SIG-M5 (cell line): ENCODE results near the gene ABR.
"Not testable (repeated sequence)": the region's sequence is repeated elsewhere in the genome, so short reads cannot be mapped to it uniquely, and the experiment has no call there.

ENCODE experiments used
- DNase-seq: peaks from one replicate; lab custom pipeline; 2025; lab: John Stamatoyannopoulos, UW

Gene ABR

GRCh38 chr17:1071103-1071825 lies 108.5 kb downstream of the ABR start:
- no peak for DNase-seq

- DNase-seq, result no peak
Measured at GRCh38 chr17:1070411-1070810, 109.4 kb downstream of the ABR start.

- DNase-seq, result no peak
Measured at GRCh38 chr17:1069847-1070246, 109.9 kb downstream of the ABR start.

GRCh38 chr17:1068356-1068755 lies 111.4 kb downstream of the ABR start:
- DNase-seq, result no peak

GRCh38 chr17:1067282-1067956 lies 112.4 kb downstream of the ABR start:
- no peak for DNase-seq

- not testable (repeated sequence) for DNase-seq
Measured at GRCh38 chr17:1065416-1065815, 114.4 kb downstream of the ABR start.

GRCh38 chr17:1060991-1061390 lies 118.8 kb downstream of the ABR start:
- DNase-seq, result no peak

- DNase-seq, result no peak
Measured at GRCh38 chr17:1059131-1059795, 120.5 kb downstream of the ABR start.

GRCh38 chr17:1058423-1059130 lies 121.2 kb downstream of the ABR start:
- DNase-seq, result no peak

GRCh38 chr17:1056761-1057160 lies 123.0 kb downstream of the ABR start:
- DNase-seq, result no peak

GRCh38 chr17:1055751-1056645 lies 123.8 kb downstream of the ABR start:
- DNase-seq, result no peak

- DNase-seq, result no peak
Measured at GRCh38 chr17:1055231-1055630, 124.5 kb downstream of the ABR start.

GRCh38 chr17:1054656-1055055 lies 125.1 kb downstream of the ABR start:
- DNase-seq, result no peak

GRCh38 chr17:1053661-1054360 lies 126.0 kb downstream of the ABR start:
- DNase-seq, result no peak

- DNase-seq, result no peak
Measured at GRCh38 chr17:1050996-1051925, 128.5 kb downstream of the ABR start.

- DNase-seq, result no peak
Measured at GRCh38 chr17:1050246-1050995, 129.4 kb downstream of the ABR start.

- DNase-seq, result no peak
Measured at GRCh38 chr17:1049446-1050225, 130.1 kb downstream of the ABR start.

GRCh38 chr17:1048516-1049115 lies 131.2 kb downstream of the ABR start:
- not testable (repeated sequence) for DNase-seq
